ENCODE measurements around the gene BOC.

Gene BOC

GRCh38 chr3:113300596-113300995 lies 89.2 kb downstream of the BOC start:
- TF ChIP-seq CTCF (conservative IDR thresholded peaks at IDR 0.05), result no peak
- TF ChIP-seq ZFX (IDR thresholded peaks at IDR 0.05), result no peak
- H3K27ac ChIP-seq, result no peak overlapping the region

- H3K27ac ChIP-seq, result no peak overlapping the region
- TF ChIP-seq CTCF (conservative IDR thresholded peaks at IDR 0.05), result no peak
- TF ChIP-seq ZFX (IDR thresholded peaks at IDR 0.05), result no peak
Measured at GRCh38 chr3:113304102-113304501, 92.7 kb downstream of the BOC start.

- H3K27ac ChIP-seq, result no peak overlapping the region
- TF ChIP-seq CTCF (conservative IDR thresholded peaks at IDR 0.05), result no peak
- TF ChIP-seq ZFX (IDR thresholded peaks at IDR 0.05), result no peak
Measured at GRCh38 chr3:113304856-113305540, 93.6 kb downstream of the BOC start.

GRCh38 chr3:113310960-113311359 lies 99.6 kb downstream of the BOC start:
- no peak overlapping the region for H3K27ac ChIP-seq
- no peak for TF ChIP-seq ZFX (IDR thresholded peaks at IDR 0.05)

- TF ChIP-seq ZFX (IDR thresholded peaks at IDR 0.05), result no peak
- no peak for TF ChIP-seq CTCF (conservative IDR thresholded peaks at IDR 0.05)
- no peak overlapping the region for H3K27ac ChIP-seq
Measured at GRCh38 chr3:113312416-113312815, 101.1 kb downstream of the BOC start.

GRCh38 chr3:113314923-113315322 lies 103.6 kb downstream of the BOC start:
- no peak overlapping the region for H3K27ac ChIP-seq
- TF ChIP-seq CTCF (conservative IDR thresholded peaks at IDR 0.05) (no peak), ZFX (IDR thresholded peaks at IDR 0.05) (no peak)

GRCh38 chr3:113329757-113330156 lies 118.4 kb downstream of the BOC start:
- no peak overlapping the region for H3K27ac ChIP-seq
- TF ChIP-seq CTCF (conservative IDR thresholded peaks at IDR 0.05) (no peak), ZFX (IDR thresholded peaks at IDR 0.05) (no peak)

- TF ChIP-seq ZFX (IDR thresholded peaks at IDR 0.05) (no peak), CTCF (conservative IDR thresholded peaks at IDR 0.05) (no peak)
- no peak overlapping the region for H3K27ac ChIP-seq
Measured at GRCh38 chr3:113330742-113331141, 119.4 kb downstream of the BOC start.
